Stomach (tissue), 9 donors: ENCODE data around the gene CATSPER3. TPM values are rescaled to one million over a fixed set of nuclear protein-coding genes. Genes with fewer than 3 reads are reported as not detected.

ENCODE experiments used
- DNase-seq, 2 donors: peaks; one replicate each; pipeline versions ENCODE4 v3.0.0 to v3.0.0-alpha.2; 2013 to 2019
- H3K27ac ChIP-seq, 5 donors: fragments of 200-600 bp in 4 of 5; sonication (generic) in 4 of 5; one replicate each; pipeline ENCODE4 v1.5.1; 2013 to 2019; ENCODE audit warnings: mild to moderate bottlenecking in 1 of 5, moderate library complexity in 1 of 5
- H3K27me3 ChIP-seq, 3 donors: fragments of 200-600 bp; sonication (generic); one replicate each; pipeline ENCODE4 v1.5.1; 2017 to 2019; ENCODE audit warnings: mixed run types in 1 of 3
- H3K36me3 ChIP-seq, 4 donors: fragments of 200-600 bp; sonication (generic); 1 replicate in 3 of 4; 2 replicates in 1 of 4; pipeline ENCODE4 v1.5.1; 2016 to 2019
- H3K4me1 ChIP-seq, 4 donors: fragments of 200-600 bp; sonication (generic); one replicate each; pipeline ENCODE4 v1.5.1; 2016 to 2019
- H3K4me3 ChIP-seq, 4 donors: fragments of 200-600 bp; sonication (generic) in 3 of 4; one replicate each; pipeline ENCODE4 v1.5.1; 2016 to 2019; ENCODE audit warnings: mild to moderate bottlenecking in 1 of 4
- H3K9me3 ChIP-seq, 4 donors: fragments of 200-600 bp; sonication (generic); one replicate each; pipeline ENCODE4 v1.5.1; 2016 to 2019
- EP300 ChIP-seq: sonication (generic); formaldehyde crosslinking; IDR thresholded peaks from one replicate; pipeline ENCODE4 v1.6.1; 2017; ENCODE audit warnings: antibody characterized with exemption
- POLR2A ChIP-seq, 4 donors: fragments of 450-650 bp; IDR thresholded peaks; one replicate each; pipeline ENCODE4 v1.6.1; 2016; ENCODE audit warnings: antibody characterized with exemption in 4 of 4, control low read depth in 2 of 4, mild to moderate bottlenecking in 1 of 4, moderate library complexity in 1 of 4
- POLR2AphosphoS5 ChIP-seq, 3 donors: sonication (generic); formaldehyde crosslinking; IDR thresholded peaks; one replicate each; pipeline ENCODE4 v1.6.1; 2016; ENCODE audit warnings: antibody characterized with exemption in 3 of 3
- WGBS, 5 donors: extraction: QIAGEN DNeasy Blood & Tissue Kit in 3 of 5; methylation state at CpG; one replicate each; pipeline versions ENCODE4 v1.1.5 to v1.1.7; 2013 to 2018; 5-methylcytosine and 5-hydroxymethylcytosine counted together
- intact Hi-C: fragments of 100-400 bp; cut with DNase I; formaldehyde crosslinking; loops from one replicate; pipeline ENCODE4 v1.15.1; 2023; ENCODE audit warnings: low total_unique reads
- polyA plus RNA-seq, 3 donors: library from polyadenylated mRNA; stranded (reverse); fragments of 200-250 nt; gene quantifications; one replicate each; pipeline ENCODE4 v1.2.3, GENCODE V29; 2013
- total RNA-seq, 5 donors: library from RNA; depleted of rRNA; stranded (reverse); fragments of >200 nt; gene quantifications; one replicate each; pipeline versions ENCODE4 v1.1.0 to v1.2.3, GENCODE V29; 2014 to 2016
- TF ChIP-seq, protein P1 (sequence below), 7 experiments: fragments of 450-650 bp in 4 of 7; fragments of 200-600 bp in 3 of 7; sonication (generic) in 3 of 7; IDR thresholded peaks; one replicate each; pipeline ENCODE4 v1.5.1; 2016 to 2019; ENCODE audit warnings: antibody characterized with exemption in 7 of 7, control low read depth in 2 of 7, mild to moderate bottlenecking in 1 of 7
- donor health status: healthy with polysubstance abuse.
- donor health status: Bipolar disorder and iron deficiency.
- donor health status: healthy.

Gene CATSPER3
- total and polyA plus RNA-seq, 8 donors: 0.62 to 0.88 TPM; not detected in 6

GRCh38 chr5:135047347-135047695 is 79.6 kb downstream of the CATSPER3 start:
- Histone ChIP-seq H3K9me3 (no peaks in the 10 kb centered on the region), H3K27ac (no peak overlapping the region), H3K4me3 (no peak overlapping the region), H3K36me3 (no peaks in the 10 kb centered on the region), H3K4me1 (peaks cover 0 to 21% (median 3%) of the 10 kb centered on the region in 4 donors), H3K27me3 (peaks cover 0 to 99% (median 23%) of the 10 kb centered on the region in 3 donors)
- 17 to 32% (median 24%) methylated on average over 2 of the region's 2 CpGs for whole genome bisulfite sequencing, 5 donors
- TF ChIP-seq, protein P1, sequence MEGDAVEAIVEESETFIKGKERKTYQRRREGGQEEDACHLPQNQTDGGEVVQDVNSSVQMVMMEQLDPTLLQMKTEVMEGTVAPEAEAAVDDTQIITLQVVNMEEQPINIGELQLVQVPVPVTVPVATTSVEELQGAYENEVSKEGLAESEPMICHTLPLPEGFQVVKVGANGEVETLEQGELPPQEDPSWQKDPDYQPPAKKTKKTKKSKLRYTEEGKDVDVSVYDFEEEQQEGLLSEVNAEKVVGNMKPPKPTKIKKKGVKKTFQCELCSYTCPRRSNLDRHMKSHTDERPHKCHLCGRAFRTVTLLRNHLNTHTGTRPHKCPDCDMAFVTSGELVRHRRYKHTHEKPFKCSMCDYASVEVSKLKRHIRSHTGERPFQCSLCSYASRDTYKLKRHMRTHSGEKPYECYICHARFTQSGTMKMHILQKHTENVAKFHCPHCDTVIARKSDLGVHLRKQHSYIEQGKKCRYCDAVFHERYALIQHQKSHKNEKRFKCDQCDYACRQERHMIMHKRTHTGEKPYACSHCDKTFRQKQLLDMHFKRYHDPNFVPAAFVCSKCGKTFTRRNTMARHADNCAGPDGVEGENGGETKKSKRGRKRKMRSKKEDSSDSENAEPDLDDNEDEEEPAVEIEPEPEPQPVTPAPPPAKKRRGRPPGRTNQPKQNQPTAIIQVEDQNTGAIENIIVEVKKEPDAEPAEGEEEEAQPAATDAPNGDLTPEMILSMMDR (IDR thresholded peaks at IDR 0.05): no peak
- TF ChIP-seq EP300 (no peak), POLR2AphosphoS5 (IDR thresholded peaks at IDR 0.05) (no peak)
- intact Hi-C loops: no loop called here
- no peak for DNase-seq

GRCh38 chr5:135048286-135048685 is 80.6 kb downstream of the CATSPER3 start:
- H3K36me3 ChIP-seq: no peaks in the 10 kb centered on the region
- intact Hi-C loops: no loop called here
- H3K4me1 ChIP-seq: peaks cover 0 to 25% (median 4%) of the 10 kb centered on the region in 4 donors
- no peak overlapping the region for H3K4me3 ChIP-seq
- H3K27ac ChIP-seq: no peak overlapping the region
- peaks cover 0 to 100% (median 20%) of the 10 kb centered on the region in 3 donors for H3K27me3 ChIP-seq
- 84 to 100% (median 94%) methylated on average over 2 of the region's 2 CpGs for WGBS, 5 donors
- DNase-seq: no peak
- no peaks in the 10 kb centered on the region for H3K9me3 ChIP-seq
- TF ChIP-seq POLR2A (IDR thresholded peaks at IDR 0.05): no peak
- no peak for TF ChIP-seq POLR2AphosphoS5 (IDR thresholded peaks at IDR 0.05)
- no peak for TF ChIP-seq EP300
- TF ChIP-seq, protein P1 (IDR thresholded peaks at IDR 0.05): no peak

- Histone ChIP-seq H3K9me3 (no peaks in the 10 kb centered on the region), H3K4me1 (peaks cover 0 to 30% (median 7%) of the 10 kb centered on the region in 4 donors), H3K27me3 (peaks cover 0 to 100% (median 20%) of the 10 kb centered on the region in 3 donors), H3K36me3 (no peaks in the 10 kb centered on the region), H3K4me3 (no peak overlapping the region), H3K27ac (no peak overlapping the region)
- TF ChIP-seq POLR2A (IDR thresholded peaks at IDR 0.05): no peak
- TF ChIP-seq, protein P1 (IDR thresholded peaks at IDR 0.05): no peak
- no peak for TF ChIP-seq EP300
- TF ChIP-seq POLR2AphosphoS5 (IDR thresholded peaks at IDR 0.05): no peak
- 0 to 36% (median 32%) methylated on average over 1 of the region's 1 CpG for WGBS, 5 donors
- intact Hi-C loops: no loop called here
- no peak for DNase-seq
These were observed 81.2 kb downstream of the CATSPER3 start for GRCh38 chr5:135048930-135049329.

DNA sequence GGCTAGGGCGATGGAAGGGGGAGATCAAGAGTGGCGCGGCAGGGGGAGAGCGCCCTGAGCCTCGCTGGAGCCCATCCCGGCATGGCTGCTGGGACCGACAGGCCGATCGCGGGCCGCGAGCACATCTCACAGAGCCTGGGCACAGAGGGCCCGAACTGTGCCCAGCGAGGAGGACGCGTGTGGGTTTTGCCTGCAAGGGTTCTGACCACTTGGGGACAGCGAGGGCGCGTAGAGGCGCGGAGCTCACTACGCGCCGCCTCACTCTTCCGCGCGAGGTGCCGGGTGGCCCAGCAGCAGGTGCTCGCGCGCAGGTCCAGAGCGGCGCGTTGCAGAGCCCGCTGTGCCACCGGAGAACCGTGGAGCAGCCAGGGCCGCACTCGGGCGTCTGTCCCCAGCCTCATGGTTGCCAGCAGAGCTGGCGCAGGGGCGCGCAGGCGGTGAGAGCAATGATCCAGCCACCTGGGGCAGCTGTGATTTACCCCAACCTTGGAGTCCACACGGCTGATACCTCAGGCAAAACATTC is 82.6 kb downstream of the CATSPER3 start:
- Histone ChIP-seq H3K9me3 (no peaks in the 10 kb centered on the region), H3K27me3 (peaks cover 0 to 91% (median 20%) of the 10 kb centered on the region in 3 donors), H3K4me3 (peak overlapping the region in 1 of 4 donors; percentile 9), H3K27ac (no peak overlapping the region), H3K4me1 (peaks cover 0 to 42% (median 10%) of the 10 kb centered on the region in 4 donors), H3K36me3 (no peaks in the 10 kb centered on the region)
- 17 to 61% (median 40%) methylated on average over 28 to 45 of the region's 45 CpGs for WGBS, 5 donors
- intact Hi-C loops: no loop called here
- no peak for DNase-seq
- TF ChIP-seq, protein P1 (IDR thresholded peaks at IDR 0.05): no peak
- TF ChIP-seq EP300 (no peak), POLR2A (IDR thresholded peaks at IDR 0.05) (no peak)
